HG02884 (cell line): ENCODE data around the gene GIPC2.
"Not testable (repeated sequence)": the region's sequence is repeated elsewhere in the genome, so short reads cannot be mapped to it uniquely, and the experiment has no call there.

Source experiments
- ATAC-seq: cut with Tn5 transposase; IDR thresholded peaks from one replicate; pipeline ENCODE4 v1.9.1; 2021; ENCODE audit warnings: mild to moderate bottlenecking, moderate library complexity; ENCODE audit not compliant: unreplicated experiment

Gene GIPC2

DNA sequence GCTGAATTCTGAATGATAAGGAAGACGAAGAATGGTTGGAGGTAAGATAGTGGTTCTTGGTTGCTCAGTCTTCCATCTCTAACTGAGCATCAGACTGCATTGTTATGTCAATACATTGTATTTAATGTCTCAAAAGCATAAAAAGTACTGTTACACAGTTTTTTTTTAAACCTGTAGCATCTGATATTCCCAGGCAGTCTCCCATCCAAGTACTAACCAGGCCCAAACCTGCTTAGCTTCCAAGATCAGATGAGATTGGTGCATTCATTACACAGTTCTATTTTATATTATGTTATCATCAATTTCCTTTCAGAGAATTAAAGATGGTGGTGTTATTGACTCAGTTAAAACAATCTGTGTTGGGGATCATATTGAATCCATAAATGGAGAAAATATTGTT lies 48.9 kb downstream of the GIPC2 start:
- ATAC-seq = no peak

DNA sequence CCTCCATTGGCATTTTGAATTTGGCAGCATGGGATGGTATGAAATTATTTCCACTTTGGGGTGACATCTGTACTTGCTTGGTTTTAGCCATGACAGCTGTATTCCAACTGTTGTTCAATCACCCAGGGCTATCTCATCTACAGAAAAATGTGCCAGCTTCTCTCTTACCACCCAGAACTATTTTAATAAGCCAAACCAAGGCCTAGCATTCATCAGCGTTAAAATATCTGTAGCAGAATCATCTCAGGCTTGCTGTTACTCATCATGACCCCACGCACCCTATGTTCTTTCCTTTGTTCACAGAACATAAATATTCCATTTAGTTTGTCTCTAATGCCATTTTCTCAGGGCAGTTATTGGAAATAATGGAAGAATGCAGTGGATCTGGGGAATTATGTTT lies 49.8 kb downstream of the GIPC2 start:
- no peak for ATAC-seq

GRCh38 chr1:78096017-78096416 lies 50.3 kb downstream of the GIPC2 start:
- ATAC-seq = no peak

DNA sequence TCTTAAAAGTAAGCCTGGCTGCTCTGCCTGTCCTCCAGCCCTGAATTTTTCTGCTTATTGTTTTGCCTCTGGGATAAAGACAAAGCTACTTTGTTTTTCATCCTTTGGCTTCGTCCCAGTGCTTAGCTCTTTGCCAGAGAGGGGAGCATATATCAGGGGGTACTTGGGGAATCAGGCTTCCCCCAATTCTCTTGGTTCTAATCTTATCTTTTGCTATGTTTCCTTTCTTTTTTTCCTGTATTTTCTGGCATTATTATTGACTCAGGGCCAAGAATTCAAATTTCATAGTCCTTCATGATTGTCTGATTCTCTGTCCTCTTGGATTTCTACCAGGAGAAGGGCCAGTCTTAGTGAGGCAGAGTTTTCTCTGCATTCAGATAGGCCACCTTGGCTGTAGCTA lies 51.2 kb downstream of the GIPC2 start:
- no peak for ATAC-seq

DNA sequence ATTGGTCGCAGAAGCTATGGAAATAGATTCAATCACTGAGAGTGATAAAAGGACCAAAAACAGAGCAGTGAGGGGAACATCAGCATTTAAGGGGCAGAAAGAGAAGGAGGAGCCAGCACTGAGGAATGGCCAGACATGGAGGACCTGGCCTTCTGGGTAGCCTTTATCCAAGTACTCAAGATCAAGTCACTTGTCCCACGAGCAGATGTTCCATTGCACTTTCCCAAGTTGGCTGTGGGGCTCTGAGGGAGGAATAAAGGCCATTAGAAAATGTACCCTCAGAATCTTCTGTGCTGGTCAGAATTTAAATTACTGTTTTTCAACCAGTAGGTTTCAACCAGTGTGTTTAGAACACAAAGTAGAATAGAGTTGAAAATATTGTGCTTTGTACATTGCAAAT lies 55.3 kb downstream of the GIPC2 start:
- ATAC-seq = no peak

GRCh38 chr1:78101514-78101913 lies 55.7 kb downstream of the GIPC2 start:
- no peak for ATAC-seq

GRCh38 chr1:78102082-78102481 lies 56.3 kb downstream of the GIPC2 start:
- no peak for ATAC-seq

DNA sequence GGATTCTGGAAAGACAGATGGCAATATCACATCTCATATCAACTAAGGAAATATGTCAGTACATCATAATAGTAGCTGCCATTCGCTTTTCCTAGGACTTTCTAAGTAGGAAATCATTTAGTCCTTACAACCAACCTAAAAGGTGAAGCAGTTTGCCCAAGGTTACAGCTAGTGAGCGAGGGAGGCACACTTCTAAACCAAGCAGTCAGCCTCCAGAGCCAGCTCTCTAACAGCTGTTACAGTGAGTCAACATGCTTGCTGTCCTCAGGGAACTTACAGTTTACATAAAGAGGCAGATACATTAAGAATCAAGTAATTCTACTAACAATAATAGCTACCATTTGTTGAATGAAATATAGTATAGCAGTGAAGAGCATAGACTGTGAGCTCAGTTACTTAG lies 57.1 kb downstream of the GIPC2 start:
- no peak for ATAC-seq

GRCh38 chr1:78104322-78104721 lies 58.6 kb downstream of the GIPC2 start:
- ATAC-seq = no peak

- ATAC-seq = not testable (repeated sequence)
Measured at GRCh38 chr1:78109659-78110058, 63.9 kb downstream of the GIPC2 start.

- no peak for ATAC-seq
Measured at GRCh38 chr1:78113156-78113916, 67.6 kb downstream of the GIPC2 start.

GRCh38 chr1:78114034-78114956 lies 68.5 kb downstream of the GIPC2 start:
- peak; percentile 88 for ATAC-seq

DNA sequence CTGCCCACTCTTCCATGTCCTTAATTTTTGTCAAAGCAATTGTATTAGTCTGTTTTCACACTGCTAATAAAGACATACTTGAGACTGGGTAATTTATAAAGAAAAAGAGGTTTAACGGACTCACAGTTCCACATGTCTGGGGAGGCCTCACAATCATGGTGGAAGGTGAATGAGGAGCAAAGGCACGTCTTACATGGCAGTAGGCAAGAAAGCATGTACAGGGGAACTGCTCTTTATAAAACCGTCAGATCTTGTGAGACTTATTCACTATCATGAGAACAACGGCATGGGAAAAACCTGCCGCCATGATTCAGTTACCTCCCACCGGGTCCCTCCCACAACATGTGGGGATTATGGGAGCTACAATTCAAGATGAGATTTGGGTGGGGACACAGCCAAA lies 74.7 kb downstream of the GIPC2 start:
- ATAC-seq = not testable (repeated sequence)

DNA sequence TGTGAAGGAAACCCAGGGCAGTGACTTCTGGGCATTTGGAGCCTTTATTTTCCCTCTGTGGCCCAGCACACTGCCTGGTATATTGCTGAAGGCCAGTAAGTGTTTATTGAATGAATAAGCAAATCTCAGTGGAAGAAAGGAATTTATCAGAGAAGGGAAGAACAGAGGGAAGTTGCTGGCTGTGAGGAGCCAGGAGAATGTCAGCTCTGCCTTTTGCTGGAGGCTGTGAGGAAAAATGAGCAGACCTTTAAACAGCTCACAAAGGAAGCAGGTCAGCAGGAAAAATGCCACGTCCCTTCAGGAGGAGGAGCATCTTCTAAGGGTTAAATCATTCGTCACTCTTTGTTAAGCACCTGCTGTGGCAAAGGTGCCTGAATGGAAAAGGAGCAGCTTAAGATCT lies 75.9 kb downstream of the GIPC2 start:
- ATAC-seq = no peak

DNA sequence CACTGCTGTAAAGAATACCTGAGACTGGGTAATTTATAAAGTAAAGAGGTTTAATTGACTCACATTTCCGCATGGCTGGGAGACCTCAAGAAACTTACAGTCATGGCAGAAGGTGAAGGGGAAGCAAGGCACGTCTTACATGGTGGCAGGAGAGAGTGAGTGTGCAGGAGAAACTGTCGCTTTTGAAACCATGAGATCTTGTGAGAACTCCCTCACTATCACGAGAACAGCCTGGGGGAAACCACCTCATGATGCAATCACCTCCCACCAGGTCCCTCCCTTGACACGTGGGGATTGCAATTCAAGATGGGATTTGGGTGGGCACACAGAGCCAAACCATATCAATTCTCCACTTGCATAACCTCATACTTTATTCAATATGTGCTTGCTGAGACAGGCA lies 76.6 kb downstream of the GIPC2 start:
- ATAC-seq = no peak

- ATAC-seq = no peak
Measured at GRCh38 chr1:78126506-78126905, 80.7 kb downstream of the GIPC2 start.

DNA sequence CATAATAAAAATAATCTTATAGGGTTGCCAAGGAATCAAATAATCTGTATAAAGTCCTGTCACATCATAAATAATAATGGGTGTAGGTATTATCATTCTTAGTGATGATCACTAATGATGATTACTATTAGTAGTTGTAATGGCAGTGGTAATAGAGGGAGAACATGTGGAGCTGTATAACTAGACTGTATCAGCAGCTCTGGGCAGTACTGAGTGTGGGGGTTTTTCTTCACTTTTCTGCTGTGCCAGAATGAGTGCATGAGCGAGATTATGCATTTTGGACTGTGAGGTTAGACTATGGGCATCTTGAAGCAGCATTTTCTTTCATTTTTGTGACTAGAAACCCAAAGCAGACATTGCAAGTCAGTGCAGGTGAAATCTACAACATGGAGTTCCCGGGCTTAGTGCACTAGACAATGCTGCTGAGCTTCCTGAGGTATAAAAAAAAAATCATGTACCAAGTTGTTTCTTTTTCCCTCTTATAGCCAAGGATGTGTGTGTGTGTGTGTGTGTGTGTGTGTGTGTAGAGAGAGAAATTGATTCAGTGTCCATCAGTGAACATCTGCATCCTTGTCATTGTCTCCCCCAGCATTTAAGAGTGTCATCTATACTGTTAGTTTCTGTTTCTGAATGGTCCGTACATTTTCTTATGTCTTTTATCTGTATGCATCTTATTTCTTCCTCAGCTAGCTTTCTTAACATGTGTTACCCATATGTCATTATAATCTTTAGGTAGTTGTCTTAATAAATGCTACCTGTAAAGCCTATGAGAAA lies 86.6 kb downstream of the GIPC2 start:
- no peak for ATAC-seq

GRCh38 chr1:78132948-78133322 lies 87.2 kb downstream of the GIPC2 start:
- no peak for ATAC-seq

- no peak for ATAC-seq
Measured at GRCh38 chr1:78136680-78137079, 90.9 kb downstream of the GIPC2 start.

- ATAC-seq = peak; percentile 32
Measured at GRCh38 chr1:78141531-78142231, 95.9 kb downstream of the GIPC2 start.

DNA sequence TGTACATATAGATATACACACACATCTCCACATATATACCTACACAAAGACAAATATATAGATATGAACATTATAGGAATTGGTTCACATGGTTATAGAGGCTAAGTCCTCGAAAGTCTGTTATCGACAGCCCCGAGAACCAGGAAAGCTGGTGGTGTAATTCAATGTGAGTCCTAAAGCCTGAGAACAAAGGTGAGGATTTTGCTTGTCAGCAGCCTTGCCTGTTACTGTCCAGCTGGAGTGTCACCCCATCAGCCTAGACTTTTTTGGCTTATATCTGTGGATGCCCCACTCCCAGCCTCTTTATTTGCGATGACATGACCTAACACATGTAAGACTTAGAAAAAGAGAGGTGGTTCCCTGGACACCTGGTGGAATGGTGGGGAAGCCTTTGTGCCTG lies 97.0 kb downstream of the GIPC2 start:
- ATAC-seq = peak; percentile 11
